ENCODE results near the gene CDC37. TPM values are rescaled to one million over a fixed set of nuclear protein-coding genes. Genes with fewer than 3 reads are reported as not detected.

The CDC37 gene
- total and polyA plus RNA-seq, 2 of the 4 experiments (the other 2 are of a cell fraction): 209 to 650 TPM

DNA sequence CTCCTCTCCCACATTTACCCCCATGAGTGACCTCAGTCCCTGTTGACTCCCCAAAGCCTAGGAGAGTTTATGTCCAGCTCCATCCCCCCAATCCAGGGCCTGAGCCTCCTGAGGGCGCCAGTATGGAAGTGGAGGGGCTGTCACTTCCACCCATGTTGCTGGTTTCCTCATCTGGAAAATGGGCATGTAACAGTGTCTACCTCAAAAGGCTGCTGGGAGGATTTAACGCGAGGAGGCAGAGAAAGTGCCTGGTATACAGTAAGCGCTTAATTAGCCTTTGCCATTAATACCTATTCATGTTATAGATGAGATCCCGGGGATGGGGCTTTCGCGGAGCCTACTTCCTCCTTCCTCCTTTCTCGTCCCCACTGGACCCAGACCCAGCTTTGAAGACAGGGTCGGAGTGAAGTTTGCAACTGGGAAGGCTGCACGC, 23.4 kb downstream of the CDC37 start:
- Histone ChIP-seq H2BK120ac (ENCODE audit: low read depth, low read length) (no peak overlapping the region; the same call in 1 of the 2 replicates), H3K4ac (ENCODE audit: low read depth, low read length) (peak overlapping the region; percentile 83), H3K4me1 (ENCODE audit: control insufficient read depth, insufficient read depth, low read length) (peaks cover 2% of the 10 kb centered on the region), H3K79me1 (ENCODE audit: low read depth in 1 of 2, low read length in 2 of 2) (peaks cover 9 to 25% of the 10 kb centered on the region in 2 experiments; a peak in 3 of 4 replicates), H3K18ac (ENCODE audit: low read depth, low read length) (no peak overlapping the region; the same call in 1 of the 2 replicates), H3K27me3 (ENCODE audit: control insufficient read depth, insufficient read depth, low read length) (no peaks in the 10 kb centered on the region), H3K56ac (ENCODE audit: extremely low read depth, insufficient read depth, low read length) (peak overlapping the region; percentile 72), H3K36me3 (ENCODE audit: control insufficient read depth, insufficient read depth, low read length) (peaks cover 13% of the 10 kb centered on the region), H3K9me3 (ENCODE audit: control insufficient read depth, insufficient read depth, low read length) (no peaks in the 10 kb centered on the region), H2AK5ac (ENCODE audit: low read depth, low read length) (peak overlapping the region; percentile 67), H4K20me1 (ENCODE audit: insufficient read depth, low read length) (no peaks in the 10 kb centered on the region), H2AFZ (replicated peaks; ENCODE audit: low read length, poor library complexity) (peak overlapping the region; percentile 97), H3K14ac (replicated peaks; ENCODE audit: low read depth, low read length) (peak overlapping the region; percentile 93), H3K27ac (ENCODE audit: insufficient read depth, low read length) (peak overlapping the region; percentile 63), H4K8ac (ENCODE audit: low read depth in 2 of 2, low read length in 2 of 2) (peak overlapping the region; percentile 56 to 95), H2BK5ac (ENCODE audit: low read depth, low read length, poor library complexity, severe bottlenecking) (peak overlapping the region; percentile 52), H4K5ac (ENCODE audit: low read depth, low read length) (peak overlapping the region; percentile 30), H3K4me3 (ENCODE audit: insufficient read depth, low read depth, low read length) (peak overlapping the region; percentile 65), H3K4me2 (ENCODE audit: low read depth, low read length) (peak overlapping the region; percentile 86), H2AK9ac (replicated peaks; ENCODE audit: low read depth, low read length, poor library complexity) (peak overlapping the region; percentile 98), H2BK20ac (ENCODE audit: low read depth, low read length) (no peak overlapping the region; the same call in 1 of the 2 replicates), H3K23ac (ENCODE audit: low read depth, low read length) (peak overlapping the region; percentile 96), H3K9ac (ENCODE audit: low read depth, low read length) (peak overlapping the region; percentile 70), H4K91ac (ENCODE audit: insufficient read depth, low read depth, low read length) (peak overlapping the region; percentile 67), H3K9me1 (ENCODE audit: insufficient read depth, low read length) (no peaks in the 10 kb centered on the region), H2BK15ac (ENCODE audit: low read depth, low read length) (no peak overlapping the region)
- DNase-seq (no peak), ATAC-seq (ENCODE audit: low read depth) (peak; percentile 1; the same call in 1 of the 2 replicates)
- CTCF ChIA-PET: interaction anchor here (0.6 to 1.8 kb wide), 4 partner anchors 9 to 96 kb away, joined by 3 to 4 read pairs (median 4); no protein-coding TSS in a partner anchor
- dilution Hi-C loops (cut with HindIII; ENCODE audit: low sequenced_read_pairs, unreplicated experiment): no loop called here
- in situ Hi-C loops (cut with MboI; ENCODE audit: low sequenced_read_pairs): loop anchor here (10.0 kb wide), 1 partner anchor 455 kb away; no protein-coding TSS in a partner anchor
- POLR2A ChIA-PET (ENCODE audit: unreplicated experiment): no interaction called here
- WGBS, 2 experiments (ENCODE audit: extremely low coverage in 2 of 2, insufficient read length in 1 of 2): 0% methylated on average over 1 of the region's 10 CpGs; no CpG with 5 or more reads in 1 of the 2 experiments
- intact Hi-C loops (cut with micrococcal nuclease): no loop called here
- no TSS peak for BruUV-seq (replicated peaks)
- TF ChIP-seq POLR2A (IDR thresholded peaks at IDR 0.05; ENCODE audit: low read depth, low read length): no peak
- TF ChIP-seq, protein P1, sequence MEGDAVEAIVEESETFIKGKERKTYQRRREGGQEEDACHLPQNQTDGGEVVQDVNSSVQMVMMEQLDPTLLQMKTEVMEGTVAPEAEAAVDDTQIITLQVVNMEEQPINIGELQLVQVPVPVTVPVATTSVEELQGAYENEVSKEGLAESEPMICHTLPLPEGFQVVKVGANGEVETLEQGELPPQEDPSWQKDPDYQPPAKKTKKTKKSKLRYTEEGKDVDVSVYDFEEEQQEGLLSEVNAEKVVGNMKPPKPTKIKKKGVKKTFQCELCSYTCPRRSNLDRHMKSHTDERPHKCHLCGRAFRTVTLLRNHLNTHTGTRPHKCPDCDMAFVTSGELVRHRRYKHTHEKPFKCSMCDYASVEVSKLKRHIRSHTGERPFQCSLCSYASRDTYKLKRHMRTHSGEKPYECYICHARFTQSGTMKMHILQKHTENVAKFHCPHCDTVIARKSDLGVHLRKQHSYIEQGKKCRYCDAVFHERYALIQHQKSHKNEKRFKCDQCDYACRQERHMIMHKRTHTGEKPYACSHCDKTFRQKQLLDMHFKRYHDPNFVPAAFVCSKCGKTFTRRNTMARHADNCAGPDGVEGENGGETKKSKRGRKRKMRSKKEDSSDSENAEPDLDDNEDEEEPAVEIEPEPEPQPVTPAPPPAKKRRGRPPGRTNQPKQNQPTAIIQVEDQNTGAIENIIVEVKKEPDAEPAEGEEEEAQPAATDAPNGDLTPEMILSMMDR (conservative IDR thresholded peaks at IDR 0.05; ENCODE audit: low read depth, low read length): no peak

Measured in IMR-90 (cell line).